HL-60 (cell line): ENCODE results near the gene PNKP.

Source experiments
- DNase-seq, 2 experiments: peaks; one replicate each; pipeline ENCODE4 v3.0.0-alpha.2; 2010 to 2020; ENCODE audit warnings: low read depth in 1 of 2, low spot score in 1 of 2
- H3K27ac ChIP-seq: fragments of 250-450 bp; sonication (Bioruptor Pico); replicated peaks from 2 replicates; pipeline ENCODE4 v1.5.1; 2020; ENCODE audit warnings: mild to moderate bottlenecking, moderate library complexity
- H3K27me3 ChIP-seq: fragments of 250-450 bp; sonication (Bioruptor Pico); 2 replicates; pipeline ENCODE4 v1.5.1; 2021; ENCODE audit warnings: mild to moderate bottlenecking, moderate library complexity; ENCODE audit not compliant: insufficient read depth, poor library complexity, severe bottlenecking
- H3K4me3 ChIP-seq: replicated peaks from 2 replicates; pipeline ENCODE4 v1.5.1; 2011; ENCODE audit warnings: mild to moderate bottlenecking, control low read depth, low read length; ENCODE audit not compliant: insufficient read depth
- CTCF ChIP-seq: IDR thresholded peaks from one replicate; pipeline ENCODE4 v1.5.1; 2011; ENCODE audit warnings: low read length, control low read depth, inconsistent platforms; ENCODE audit not compliant: insufficient read depth
- GABPA ChIP-seq: IDR thresholded peaks from 2 replicates; pipeline ENCODE4 v1.6.1; 2012; ENCODE audit warnings: low read depth
- POLR2AphosphoS5 ChIP-seq: IDR thresholded peaks from 2 replicates; pipeline ENCODE4 v1.6.1; 2012; ENCODE audit warnings: low read depth
- REST ChIP-seq: IDR thresholded peaks from 2 replicates; pipeline ENCODE4 v1.6.1; 2012; ENCODE audit warnings: low read depth; ENCODE audit not compliant: insufficient replicate concordance
- SPI1 ChIP-seq: IDR thresholded peaks from 2 replicates; pipeline ENCODE4 v1.6.1; 2012; ENCODE audit warnings: low read depth, mild to moderate bottlenecking, borderline replicate concordance

Gene PNKP

GRCh38 chr19:49840321-49840720, 27.1 kb downstream of the PNKP start:
- no peak for DNase-seq
- Histone ChIP-seq H3K27me3 (no peaks in the 10 kb centered on the region), H3K4me3 (no peak overlapping the region), H3K27ac (no peak overlapping the region)
- TF ChIP-seq SPI1 = no peak
- TF ChIP-seq POLR2AphosphoS5 = no peak
- TF ChIP-seq CTCF = no peak
- TF ChIP-seq REST = no peak
- no peak for TF ChIP-seq GABPA

GRCh38 chr19:49839713-49840112, 27.7 kb downstream of the PNKP start:
- H3K4me3 ChIP-seq = no peak overlapping the region
- no peaks in the 10 kb centered on the region for H3K27me3 ChIP-seq
- H3K27ac ChIP-seq = no peak overlapping the region
- no peak for DNase-seq
- TF ChIP-seq CTCF = no peak
- no peak for TF ChIP-seq REST
- no peak for TF ChIP-seq POLR2AphosphoS5

- no peak for DNase-seq
- Histone ChIP-seq H3K4me3 (no peak overlapping the region), H3K27me3 (no peaks in the 10 kb centered on the region), H3K27ac (no peak overlapping the region)
- TF ChIP-seq SPI1 (no peak), GABPA (no peak), CTCF (no peak), REST (no peak), POLR2AphosphoS5 (no peak)
These were observed 28.3 kb downstream of the PNKP start for GRCh38 chr19:49838885-49839588.
